Thyroid gland (tissue), 4 donors: ENCODE results near the gene ARHGEF16. TPM values are rescaled to one million over a fixed set of nuclear protein-coding genes. Genes with fewer than 3 reads are reported as not detected.

ENCODE experiments used
- DNase-seq, 2 donors: peaks; one replicate each; pipeline ENCODE4 v3.0.0-alpha.2; 2019
- H3K27ac ChIP-seq, 3 donors: fragments of 200-600 bp; sonication (generic); 1 replicate in 2 of 3; 2 replicates in 1 of 3; pipeline ENCODE4 v1.5.1; 2016 to 2019; ENCODE audit warnings: mild to moderate bottlenecking in 1 of 3, moderate library complexity in 1 of 3
- H3K27me3 ChIP-seq: fragments of 200-600 bp; sonication (generic); one replicate; pipeline ENCODE4 v1.5.1; 2019
- H3K36me3 ChIP-seq, 2 donors: fragments of 200-600 bp; sonication (generic); one replicate each; pipeline ENCODE4 v1.5.1; 2016 to 2019
- H3K4me1 ChIP-seq, 2 donors: fragments of 200-600 bp; sonication (generic); one replicate each; pipeline ENCODE4 v1.5.1; 2017 to 2019
- H3K4me3 ChIP-seq, 3 donors: fragments of 200-600 bp; sonication (generic); replicated peaks in 1 of 3; 1 replicate in 2 of 3; 2 replicates in 1 of 3; pipeline ENCODE4 v1.5.1; 2016; ENCODE audit warnings: mild to moderate bottlenecking in 1 of 3
- H3K9me3 ChIP-seq: fragments of 200-600 bp; sonication (generic); one replicate; pipeline ENCODE4 v1.5.1; 2017
- CTCF ChIP-seq, 6 experiments: fragments of 200-600 bp in 3 of 6; fragments of 450-650 bp in 3 of 6; sonication (generic) in 3 of 6; IDR thresholded peaks; one replicate each; pipeline ENCODE4 v1.5.1; 2016 to 2019; ENCODE audit warnings: antibody characterized with exemption in 6 of 6, mild to moderate bottlenecking in 2 of 6, inconsistent platforms in 1 of 6, moderate library complexity in 1 of 6
- POLR2A ChIP-seq, 2 donors: fragments of 450-650 bp; IDR thresholded peaks; one replicate each; pipeline ENCODE4 v1.6.1; 2017; ENCODE audit warnings: antibody characterized with exemption in 2 of 2, mild to moderate bottlenecking in 2 of 2, moderate library complexity in 1 of 2
- WGBS, 2 donors: methylation state at CpG; one replicate each; pipeline ENCODE4 v1.1.5; 2017; 5-methylcytosine and 5-hydroxymethylcytosine counted together
- intact Hi-C: fragments of 100-400 bp; cut with DNase I; formaldehyde crosslinking; loops from one replicate; pipeline ENCODE4 v1.15.1; 2023
- total RNA-seq, 4 donors: library from RNA; depleted of rRNA; stranded (reverse); fragments of >200 nt; gene quantifications; one replicate each; pipeline ENCODE4 v1.2.3, GENCODE V29; 2016

ARHGEF16 gene
- total RNA-seq, 4 donors from 2014 or later = 16.0 to 23.7 (median 21.2) TPM

GRCh38 chr1:3427711-3428704, 26.5 kb upstream of the ARHGEF16 start:
- no peak for DNase-seq
- Histone ChIP-seq H3K27ac (no peak overlapping the region), H3K9me3 (no peaks in the 10 kb centered on the region), H3K27me3 (no peaks in the 10 kb centered on the region), H3K4me3 (no peak overlapping the region), H3K36me3 (peaks cover 15 to 24% of the 10 kb centered on the region in 2 donors), H3K4me1 (peaks cover 0 to 3% of the 10 kb centered on the region in 2 donors)
- WGBS, 2 donors = 91 to 97% methylated on average over 18 to 24 of the region's 43 CpGs
- TF ChIP-seq CTCF (IDR thresholded peaks at IDR 0.05) = no peak
- intact Hi-C loops = loop anchor here (10.0 kb wide), 1 partner anchor 603 kb away; no protein-coding TSS in a partner anchor

- peaks cover 15 to 24% of the 10 kb centered on the region in 2 donors for H3K36me3 ChIP-seq
- WGBS, 2 donors = 91 to 92% methylated on average over 9 of the region's 9 CpGs
- no peak overlapping the region for H3K27ac ChIP-seq
- intact Hi-C loops = loop anchor here (10.0 kb wide), 1 partner anchor 604 kb away; no protein-coding TSS in a partner anchor
- TF ChIP-seq CTCF (IDR thresholded peaks at IDR 0.05) = no peak
- no peak for TF ChIP-seq POLR2A (IDR thresholded peaks at IDR 0.05)
- DNase-seq = no peak
- peaks cover 0 to 3% of the 10 kb centered on the region in 2 donors for H3K4me1 ChIP-seq
- no peak overlapping the region for H3K4me3 ChIP-seq
- H3K9me3 ChIP-seq = no peaks in the 10 kb centered on the region
- no peaks in the 10 kb centered on the region for H3K27me3 ChIP-seq
Measured at GRCh38 chr1:3428899-3429298, 25.6 kb upstream of the ARHGEF16 start.

GRCh38 chr1:3429320-3429719, 25.1 kb upstream of the ARHGEF16 start:
- Histone ChIP-seq H3K9me3 (no peaks in the 10 kb centered on the region), H3K36me3 (peaks cover 15 to 24% of the 10 kb centered on the region in 2 donors), H3K4me1 (peaks cover 0 to 3% of the 10 kb centered on the region in 2 donors), H3K27ac (no peak overlapping the region), H3K27me3 (no peaks in the 10 kb centered on the region), H3K4me3 (no peak overlapping the region)
- DNase-seq = no peak
- no peak for TF ChIP-seq POLR2A (IDR thresholded peaks at IDR 0.05)
- no peak for TF ChIP-seq CTCF (IDR thresholded peaks at IDR 0.05)
- WGBS, 2 donors = 86 to 94% methylated on average over 8 to 13 of the region's 13 CpGs
- intact Hi-C loops = loop anchor here (10.0 kb wide), 1 partner anchor 605 kb away; no protein-coding TSS in a partner anchor

- Histone ChIP-seq H3K4me1 (no peaks in the 10 kb centered on the region), H3K4me3 (no peak overlapping the region), H3K27ac (no peak overlapping the region), H3K36me3 (peaks cover 15 to 24% of the 10 kb centered on the region in 2 donors), H3K27me3 (no peaks in the 10 kb centered on the region), H3K9me3 (no peaks in the 10 kb centered on the region)
- DNase-seq = no peak
- 87 to 93% methylated on average over 13 to 16 of the region's 16 CpGs for WGBS, 2 donors
- TF ChIP-seq POLR2A (IDR thresholded peaks at IDR 0.05) (no peak), CTCF (IDR thresholded peaks at IDR 0.05) (no peak)
- intact Hi-C loops = loop anchor here (10.0 kb wide), 1 partner anchor 605 kb away; no protein-coding TSS in a partner anchor
Measured at GRCh38 chr1:3429766-3430165, 24.7 kb upstream of the ARHGEF16 start.

GRCh38 chr1:3430406-3430805, 24.1 kb upstream of the ARHGEF16 start:
- H3K9me3 ChIP-seq = no peaks in the 10 kb centered on the region
- H3K4me1 ChIP-seq = no peaks in the 10 kb centered on the region
- no peak overlapping the region for H3K27ac ChIP-seq
- H3K36me3 ChIP-seq = peaks cover 15 to 24% of the 10 kb centered on the region in 2 donors
- intact Hi-C loops = no loop called here
- no peak for DNase-seq
- no peaks in the 10 kb centered on the region for H3K27me3 ChIP-seq
- 84 to 85% methylated on average over 19 of the region's 19 CpGs for WGBS, 2 donors
- no peak overlapping the region for H3K4me3 ChIP-seq
- TF ChIP-seq POLR2A (IDR thresholded peaks at IDR 0.05) (no peak), CTCF (IDR thresholded peaks at IDR 0.05) (no peak)
